NCI-H1105 (cell line): ENCODE measurements around the gene NAA15.
"Not testable (repeated sequence)": the region's sequence is repeated elsewhere in the genome, so short reads cannot be mapped to it uniquely, and the experiment has no call there.

Experiments used
- DNase-seq: peaks from one replicate; lab custom pipeline; 2025; lab: John Stamatoyannopoulos, UW

NAA15 gene

DNA sequence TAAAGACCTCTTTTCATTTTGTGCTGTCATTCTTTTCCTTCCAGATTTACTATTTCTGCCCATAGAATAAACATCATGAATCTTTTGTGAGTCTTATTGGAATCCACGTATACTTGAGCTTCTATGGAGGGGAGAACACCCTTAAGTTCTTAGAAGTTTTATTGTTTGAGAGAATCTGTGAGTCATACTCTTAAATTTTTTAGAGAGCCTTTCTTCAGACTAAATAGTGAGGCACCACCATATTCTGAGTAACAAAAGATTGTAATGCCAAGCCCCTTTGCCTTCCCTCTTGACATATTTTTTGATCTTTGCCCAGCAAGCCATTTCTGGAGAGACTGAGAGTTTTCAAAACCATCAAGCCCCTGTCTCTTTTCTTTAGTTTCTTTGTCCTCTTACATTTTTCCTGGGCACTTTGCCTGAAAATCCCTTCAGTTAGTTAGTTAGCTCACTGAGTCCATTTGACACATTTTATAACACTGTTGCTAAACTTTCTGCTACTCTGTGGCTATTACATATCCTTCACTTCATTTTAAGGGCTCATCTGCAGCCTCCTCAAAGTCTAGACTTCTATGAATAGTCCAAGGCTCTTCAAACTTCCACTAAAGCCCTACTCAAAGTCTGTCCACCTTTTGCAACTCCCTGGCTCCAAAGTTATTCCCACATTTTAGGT lies 66.3 kb downstream of the NAA15 start:
- DNase-seq = no peak

DNA sequence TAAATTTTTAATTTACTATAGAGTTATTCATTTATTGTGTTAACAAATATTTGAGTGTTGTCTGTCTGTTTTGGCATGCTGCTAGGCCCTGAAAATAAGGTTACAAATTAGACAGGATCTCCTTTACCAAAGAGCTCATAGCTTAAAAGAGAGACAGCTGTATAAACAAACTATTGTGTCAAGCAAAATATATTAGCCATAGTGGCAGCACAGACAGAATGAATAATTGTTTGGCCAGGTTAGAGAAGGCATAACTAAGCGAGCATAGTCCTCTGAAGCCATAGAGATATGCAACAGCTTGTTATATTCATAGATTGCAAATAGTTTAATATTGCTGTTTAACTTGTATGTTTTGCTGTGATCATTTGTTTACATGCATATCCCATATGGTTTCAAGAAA lies 67.7 kb downstream of the NAA15 start:
- no peak for DNase-seq

DNA sequence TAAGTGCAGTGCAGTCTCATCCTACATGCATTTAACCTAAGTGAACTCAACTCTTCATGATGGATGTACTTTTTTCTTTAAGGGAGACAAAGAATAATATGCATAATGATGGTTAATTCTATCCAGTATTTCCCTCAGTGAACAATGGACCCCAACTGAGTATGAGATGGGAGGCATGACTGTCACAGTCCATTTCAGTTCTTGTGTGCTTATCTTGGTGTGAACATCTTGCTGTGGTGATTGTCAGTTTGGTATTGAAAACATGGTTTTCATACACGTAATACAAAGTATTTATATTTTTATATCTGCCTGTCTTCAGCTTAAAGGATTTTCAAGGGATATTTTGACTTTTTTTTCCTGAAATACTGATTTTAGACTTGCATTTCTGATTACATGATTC lies 72.9 kb downstream of the NAA15 start:
- no peak for DNase-seq

DNA sequence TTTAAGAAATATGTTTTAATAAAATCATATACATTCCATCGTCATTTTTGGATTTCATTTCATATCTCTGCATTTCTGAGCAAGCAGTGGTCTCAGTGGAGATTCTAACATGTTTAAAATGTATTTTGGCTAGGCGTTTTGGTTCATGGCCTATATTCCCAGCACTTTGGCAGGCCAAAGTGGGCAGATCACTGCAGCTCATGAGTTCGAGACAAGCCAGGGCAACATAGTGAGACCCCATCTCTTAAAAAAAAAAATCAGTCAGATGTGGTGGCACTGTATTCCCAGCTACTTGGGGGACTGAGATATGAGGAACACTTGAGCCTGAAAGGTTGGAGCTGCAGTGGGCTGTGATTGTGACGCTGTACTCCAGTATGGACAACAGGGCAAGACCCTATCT lies 85.1 kb downstream of the NAA15 start:
- DNase-seq = no peak

GRCh38 chr4:139389102-139389501 lies 87.8 kb downstream of the NAA15 start:
- DNase-seq = no peak

DNA sequence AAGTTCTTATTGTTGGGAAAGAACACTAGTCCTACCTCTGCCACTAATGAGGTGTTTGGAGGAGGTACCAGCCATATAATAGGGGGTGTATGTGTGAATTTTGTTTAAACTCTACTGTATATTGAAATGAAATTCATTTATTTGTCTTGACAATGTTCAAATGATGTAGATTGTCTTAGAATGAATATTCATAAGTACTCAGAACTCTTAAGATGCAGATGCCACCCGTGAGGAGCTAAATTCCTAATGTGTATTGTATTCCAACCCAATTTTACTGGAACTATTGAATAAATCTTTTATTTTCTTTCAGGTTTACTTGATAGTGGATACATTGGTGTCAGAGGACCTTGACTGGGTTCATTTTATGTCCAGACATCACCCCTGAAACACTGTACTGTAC lies 88.7 kb downstream of the NAA15 start:
- no peak for DNase-seq

GRCh38 chr4:139391731-139392130 lies 90.4 kb downstream of the NAA15 start:
- DNase-seq = no peak

DNA sequence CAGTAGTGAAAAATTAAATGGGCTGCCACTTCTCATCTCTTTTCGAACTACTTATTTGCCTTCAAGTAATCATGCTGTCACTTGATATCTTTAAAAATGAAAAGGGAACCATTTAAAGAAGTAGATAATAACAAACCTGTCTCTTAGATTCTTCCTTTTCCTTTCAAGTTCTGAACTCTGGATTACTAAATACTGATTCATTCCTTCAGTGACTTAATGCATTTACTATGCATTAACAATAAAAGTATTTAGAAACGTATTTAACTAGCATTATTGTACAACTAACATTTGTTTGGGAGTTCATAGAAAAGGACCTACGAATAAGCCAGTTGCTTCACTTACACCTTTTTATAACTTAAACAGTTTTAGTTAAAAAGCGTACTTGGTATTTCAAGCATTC lies 91.5 kb downstream of the NAA15 start:
- no peak for DNase-seq

- no peak for DNase-seq
These were observed 100.1 kb downstream of the NAA15 start for GRCh38 chr4:139401368-139401767.

GRCh38 chr4:139402436-139402835 lies 101.1 kb downstream of the NAA15 start:
- DNase-seq = no peak

GRCh38 chr4:139403462-139403861 lies 102.2 kb downstream of the NAA15 start:
- no peak for DNase-seq

- DNase-seq = no peak
These were observed 109.0 kb downstream of the NAA15 start for GRCh38 chr4:139410312-139410711.

GRCh38 chr4:139414671-139415210 lies 113.4 kb downstream of the NAA15 start:
- DNase-seq = not testable (repeated sequence)

GRCh38 chr4:139416073-139416673 lies 114.9 kb downstream of the NAA15 start:
- DNase-seq = no peak

DNA sequence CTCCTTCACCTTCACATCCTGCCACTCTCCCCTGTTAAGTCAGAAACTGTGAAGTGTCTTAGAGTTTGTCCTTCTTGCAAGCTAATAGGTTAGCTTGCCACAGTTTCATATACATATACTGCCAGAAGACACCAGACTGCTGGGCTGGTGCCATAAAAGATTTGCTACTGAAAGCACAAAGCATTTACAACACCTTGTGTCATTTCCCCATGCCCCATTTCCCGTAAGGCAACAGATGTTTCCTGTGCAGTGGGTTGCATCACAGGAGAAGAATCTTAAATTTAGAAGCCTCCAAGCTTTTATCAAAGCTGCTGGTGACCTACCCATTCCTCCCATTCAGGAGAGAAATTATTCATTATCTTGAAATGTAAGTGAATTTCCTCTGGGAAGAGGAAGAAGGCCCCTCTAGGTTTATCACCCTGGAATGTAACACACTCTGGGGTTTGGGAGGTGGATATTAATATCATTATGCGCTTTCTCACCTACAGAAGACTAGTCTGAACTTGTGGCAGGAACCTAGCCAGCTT lies 118.1 kb downstream of the NAA15 start:
- DNase-seq = no peak

- DNase-seq = no peak
These were observed 119.3 kb downstream of the NAA15 start for GRCh38 chr4:139420652-139421051.

GRCh38 chr4:139436122-139436521 lies 134.8 kb downstream of the NAA15 start:
- no peak for DNase-seq

DNA sequence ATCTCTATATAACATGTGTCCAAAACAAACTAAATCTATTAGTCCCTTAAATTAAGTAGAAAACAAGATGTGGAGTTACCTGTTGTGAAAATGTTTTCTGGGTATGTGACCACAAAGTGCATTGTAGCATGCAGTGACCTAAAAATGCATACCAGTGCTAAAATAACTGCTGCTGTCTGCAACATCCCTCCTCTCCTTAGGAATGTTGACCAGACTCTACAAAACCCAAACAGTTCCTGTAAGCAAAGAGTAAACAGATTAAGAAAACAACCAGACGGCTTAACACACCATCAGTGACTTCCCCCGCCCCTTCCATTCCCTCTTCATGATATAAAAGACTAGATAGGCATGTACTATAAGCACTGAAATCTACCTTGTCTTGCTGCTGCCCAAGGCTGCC lies 136.8 kb downstream of the NAA15 start:
- no peak for DNase-seq

DNA sequence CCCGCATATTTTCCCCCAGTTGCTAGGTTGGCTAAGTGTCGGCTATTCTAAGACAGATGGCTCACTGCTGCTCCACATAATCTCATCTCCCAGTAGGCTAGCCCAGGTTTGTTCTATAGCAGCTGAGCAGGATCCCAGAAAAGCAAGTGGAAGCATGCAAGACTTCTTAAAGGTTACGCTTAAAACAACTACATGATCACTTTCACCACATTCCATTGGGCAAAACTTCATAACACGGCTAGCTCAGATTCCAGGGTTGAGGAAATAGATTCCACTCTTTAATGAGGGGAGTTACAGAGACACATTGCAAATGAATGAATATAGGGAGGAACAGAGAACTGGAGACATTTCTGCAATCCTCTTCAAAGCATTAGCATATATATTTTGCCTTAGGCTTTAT lies 139.7 kb downstream of the NAA15 start:
- DNase-seq = no peak

DNA sequence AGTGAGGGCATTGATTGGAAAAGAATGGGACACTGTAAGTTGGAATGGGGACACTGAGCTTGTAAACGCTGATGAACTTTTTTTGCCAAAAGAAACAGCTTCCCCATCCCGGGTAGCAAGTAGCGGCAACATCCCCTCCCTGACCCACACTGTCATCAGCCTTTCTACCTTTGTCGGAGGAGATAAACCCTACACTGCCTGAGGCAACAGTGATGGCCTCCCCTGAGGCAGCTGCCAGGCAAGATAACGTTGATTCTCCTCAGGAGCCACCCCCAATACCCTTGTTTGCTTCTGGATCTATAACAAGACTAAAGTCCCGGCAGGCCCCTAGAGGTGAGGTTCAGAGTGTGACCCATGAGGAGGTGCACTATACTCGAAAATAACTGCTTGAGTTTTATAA lies 142.4 kb downstream of the NAA15 start:
- DNase-seq = no peak

- not testable (repeated sequence) for DNase-seq
These were observed 143.6 kb downstream of the NAA15 start for GRCh38 chr4:139444881-139445280.

DNA sequence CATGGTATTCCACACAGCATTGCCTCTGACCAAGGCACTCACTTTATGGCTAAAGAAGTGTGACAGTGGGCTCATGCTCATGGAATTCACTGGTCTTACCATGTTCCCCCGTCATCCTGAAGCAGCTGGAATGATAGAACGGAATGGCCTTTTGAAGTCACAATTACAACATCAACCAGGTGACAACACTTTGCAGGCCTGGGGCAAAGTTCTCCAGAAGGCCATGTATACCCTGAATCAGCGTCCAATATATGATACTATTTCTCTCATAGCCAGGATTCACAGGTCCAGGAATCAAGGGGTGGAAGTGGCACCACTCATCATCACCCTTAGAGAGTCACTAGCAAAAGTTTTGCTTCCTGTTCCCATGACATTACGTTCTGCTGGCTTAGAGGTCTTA lies 145.8 kb downstream of the NAA15 start:
- DNase-seq = not testable (repeated sequence)

GRCh38 chr4:139450586-139450985 lies 149.3 kb downstream of the NAA15 start:
- no peak for DNase-seq

GRCh38 chr4:139451997-139452396 lies 150.7 kb downstream of the NAA15 start:
- DNase-seq = no peak
